GM10248 (cell line): ENCODE measurements around the gene WNT2B.

ENCODE experiments used
- CTCF ChIA-PET: fragments of 300-600 bp; sonication (Branson Sonifier 250); formaldehyde crosslinking; extraction: SDS; loops from one replicate; lab custom pipeline; 2021; ENCODE audit warnings: antibody characterized with exemption; lab: Yijun Ruan, JAX
- POLR2A ChIA-PET: fragments of 350-650 bp; sonication (Branson Sonifier 250); formaldehyde crosslinking; extraction: SDS; loops from one replicate; lab custom pipeline; 2020; ENCODE audit warnings: antibody characterized with exemption; lab: Yijun Ruan, JAX
- DNase-seq: peaks from one replicate; pipeline ENCODE4 v3.0.0; 2012; ENCODE audit errors: extremely low spot score
- TF ChIP-seq, protein P1 (sequence below): IDR thresholded peaks from 2 replicates; pipeline ENCODE4 v1.5.1; 2012; ENCODE audit warnings: mild to moderate bottlenecking, low read depth; ENCODE audit errors: extremely low read depth, missing control alignments, control extremely low read depth

Gene WNT2B

GRCh38 chr1:112488141-112488540 lies 20.6 kb upstream of the WNT2B start:
- TF ChIP-seq, protein P1, sequence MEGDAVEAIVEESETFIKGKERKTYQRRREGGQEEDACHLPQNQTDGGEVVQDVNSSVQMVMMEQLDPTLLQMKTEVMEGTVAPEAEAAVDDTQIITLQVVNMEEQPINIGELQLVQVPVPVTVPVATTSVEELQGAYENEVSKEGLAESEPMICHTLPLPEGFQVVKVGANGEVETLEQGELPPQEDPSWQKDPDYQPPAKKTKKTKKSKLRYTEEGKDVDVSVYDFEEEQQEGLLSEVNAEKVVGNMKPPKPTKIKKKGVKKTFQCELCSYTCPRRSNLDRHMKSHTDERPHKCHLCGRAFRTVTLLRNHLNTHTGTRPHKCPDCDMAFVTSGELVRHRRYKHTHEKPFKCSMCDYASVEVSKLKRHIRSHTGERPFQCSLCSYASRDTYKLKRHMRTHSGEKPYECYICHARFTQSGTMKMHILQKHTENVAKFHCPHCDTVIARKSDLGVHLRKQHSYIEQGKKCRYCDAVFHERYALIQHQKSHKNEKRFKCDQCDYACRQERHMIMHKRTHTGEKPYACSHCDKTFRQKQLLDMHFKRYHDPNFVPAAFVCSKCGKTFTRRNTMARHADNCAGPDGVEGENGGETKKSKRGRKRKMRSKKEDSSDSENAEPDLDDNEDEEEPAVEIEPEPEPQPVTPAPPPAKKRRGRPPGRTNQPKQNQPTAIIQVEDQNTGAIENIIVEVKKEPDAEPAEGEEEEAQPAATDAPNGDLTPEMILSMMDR: no peak
- ChIA-PET POLR2A (no interaction called here), CTCF (interaction anchor here (1.0 to 1.6 kb wide), 3 partner anchors 14 to 29 kb away, joined by 3 to 4 read pairs (median 3); no protein-coding TSS in a partner anchor)
- DNase-seq: no peak

GRCh38 chr1:112492076-112492475 lies 16.7 kb upstream of the WNT2B start:
- CTCF ChIA-PET: interaction anchor here (1.2 to 2.6 kb wide), 4 partner anchors 10 to 121 kb away, joined by 3 to 10 read pairs (median 4); no protein-coding TSS in a partner anchor
- POLR2A ChIA-PET: no interaction called here
- TF ChIP-seq, protein P1: no peak
- no peak for DNase-seq

DNA sequence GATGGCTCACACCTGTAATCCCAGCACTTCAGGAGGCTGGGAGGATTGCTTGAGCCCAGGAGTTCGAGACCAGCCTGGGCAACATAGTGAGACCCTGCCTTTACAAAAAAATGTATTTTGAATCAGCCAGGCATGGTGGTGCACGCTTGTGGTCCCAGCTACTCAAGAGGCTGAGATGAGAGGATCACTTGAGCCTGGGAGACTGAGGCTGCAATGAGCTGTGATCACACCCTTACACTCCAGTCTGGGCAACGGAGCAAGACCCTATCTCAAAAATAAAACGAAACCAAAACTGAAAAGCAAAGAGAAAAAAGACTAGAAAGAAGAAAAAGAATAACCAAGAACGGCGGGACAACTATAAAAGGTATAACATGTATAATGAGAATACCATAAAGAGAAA lies 15.4 kb upstream of the WNT2B start:
- no peak for DNase-seq
- ChIA-PET POLR2A (no interaction called here), CTCF (interaction anchor here (1.2 to 2.6 kb wide), 3 partner anchors 8 to 102 kb away, joined by 3 to 10 read pairs (median 6); no protein-coding TSS in a partner anchor)
- TF ChIP-seq, protein P1: no peak

DNA sequence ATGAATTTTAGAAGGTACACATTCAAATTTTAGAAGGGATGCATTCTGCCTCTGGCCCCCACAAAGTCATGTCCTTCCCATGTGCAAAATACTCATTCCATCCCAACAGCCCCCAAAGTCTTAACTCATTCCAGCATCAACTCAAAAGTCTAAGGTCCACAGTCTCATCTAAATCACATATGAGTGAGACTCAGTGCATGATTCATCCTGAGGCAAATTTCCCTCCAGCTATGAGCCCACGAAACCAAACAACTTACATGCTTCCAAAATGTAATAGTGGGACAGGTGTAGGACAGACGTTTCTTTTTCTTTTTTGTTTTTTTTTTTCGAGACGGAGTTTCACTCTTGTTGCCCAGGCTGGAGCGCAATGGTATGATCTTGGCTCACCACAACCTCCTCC lies 12.5 kb upstream of the WNT2B start:
- POLR2A ChIA-PET: no interaction called here
- TF ChIP-seq, protein P1: no peak
- no peak for DNase-seq
- CTCF ChIA-PET: interaction anchor here (1.3 kb wide), 1 partner anchor 30 kb away, joined by 5 read pairs; no protein-coding TSS in a partner anchor

DNA sequence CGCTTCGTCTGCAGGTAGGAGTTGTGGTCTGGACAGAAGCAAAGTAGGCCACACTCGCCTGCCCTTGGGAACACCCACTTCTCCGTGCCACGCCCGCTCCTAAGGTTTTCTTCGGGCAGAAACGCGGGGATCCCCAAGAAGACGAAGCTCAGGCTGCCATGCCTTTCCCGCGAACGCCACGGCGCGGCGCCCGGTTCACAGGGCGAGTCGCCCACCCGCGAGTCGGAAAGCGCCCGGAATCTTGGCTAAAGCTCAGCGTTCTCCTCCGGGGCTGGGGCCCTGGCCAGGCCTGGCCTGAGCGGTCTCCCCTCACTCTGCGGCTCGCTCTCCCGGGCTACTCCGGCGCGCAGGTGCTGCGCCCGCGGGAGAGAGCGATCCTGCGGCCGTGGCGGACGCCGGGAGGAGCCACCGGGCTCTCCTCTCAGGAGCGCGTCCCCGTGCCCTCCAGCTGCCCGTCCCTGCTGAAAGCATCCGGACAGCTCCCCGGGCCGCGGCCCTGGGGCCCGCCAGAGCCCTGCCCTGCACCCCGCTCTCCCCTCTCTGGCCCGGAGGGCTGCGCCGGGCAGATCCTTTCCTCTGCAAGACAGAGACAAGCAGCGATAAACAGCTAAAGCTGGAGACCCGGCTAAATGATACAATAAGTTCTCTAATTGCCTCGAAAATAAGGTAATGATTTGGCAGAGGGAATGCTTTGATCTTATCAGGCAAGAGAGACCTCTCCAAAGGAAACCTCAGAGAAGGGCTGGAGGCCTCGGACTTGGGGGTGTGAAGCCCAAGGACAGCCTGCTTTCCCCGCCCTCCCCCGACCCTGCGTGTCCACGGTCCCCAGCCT lies 6.7 kb upstream of the WNT2B start:
- DNase-seq: peak; percentile 67
- ChIA-PET CTCF (interaction anchor here (0.6 to 2.3 kb wide), 59 partner anchors 9 to 572 kb away, joined by 3 to 36 read pairs (median 4); partner anchors contain the start of genes CAPZA1, LRIG2, MOV10 and PPM1J), POLR2A (no interaction called here)
- TF ChIP-seq, protein P1: peak; percentile 89

DNA sequence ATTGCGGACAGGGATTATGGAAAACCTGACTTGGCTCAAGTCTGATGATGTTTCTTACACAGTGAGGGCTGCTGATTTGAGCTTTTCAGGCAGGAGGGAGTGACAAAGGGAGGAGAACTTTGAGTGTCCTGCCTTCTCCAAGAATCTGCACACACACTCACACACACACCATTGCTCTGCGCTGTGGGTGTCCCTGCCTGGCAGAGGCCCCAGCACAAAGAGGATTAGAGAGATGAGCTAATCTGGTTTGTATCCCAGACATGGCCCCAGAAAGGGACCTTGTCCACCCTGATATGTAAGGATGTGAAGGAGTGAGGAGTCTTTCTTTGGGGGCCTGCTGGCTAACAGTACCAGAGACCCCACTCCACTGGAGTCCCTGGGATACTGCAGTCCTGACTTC lies 5.9 kb upstream of the WNT2B start:
- POLR2A ChIA-PET: no interaction called here

More for the DNA sequence above, 5.9 kb upstream of the WNT2B start:
- CTCF ChIA-PET: interaction anchor here (1.3 to 2.3 kb wide), 16 partner anchors 8 to 295 kb away, joined by 3 to 36 read pairs (median 8); partner anchors contain the start of genes CAPZA1, RHOC and ST7L
- TF ChIP-seq, protein P1: no peak
- no peak for DNase-seq
